ENCODE data around the gene GXYLT1.

GXYLT1 gene

GRCh38 chr12:42161529-42161928 is 16.9 kb upstream of the GXYLT1 start:
- TF ChIP-seq, protein P1, sequence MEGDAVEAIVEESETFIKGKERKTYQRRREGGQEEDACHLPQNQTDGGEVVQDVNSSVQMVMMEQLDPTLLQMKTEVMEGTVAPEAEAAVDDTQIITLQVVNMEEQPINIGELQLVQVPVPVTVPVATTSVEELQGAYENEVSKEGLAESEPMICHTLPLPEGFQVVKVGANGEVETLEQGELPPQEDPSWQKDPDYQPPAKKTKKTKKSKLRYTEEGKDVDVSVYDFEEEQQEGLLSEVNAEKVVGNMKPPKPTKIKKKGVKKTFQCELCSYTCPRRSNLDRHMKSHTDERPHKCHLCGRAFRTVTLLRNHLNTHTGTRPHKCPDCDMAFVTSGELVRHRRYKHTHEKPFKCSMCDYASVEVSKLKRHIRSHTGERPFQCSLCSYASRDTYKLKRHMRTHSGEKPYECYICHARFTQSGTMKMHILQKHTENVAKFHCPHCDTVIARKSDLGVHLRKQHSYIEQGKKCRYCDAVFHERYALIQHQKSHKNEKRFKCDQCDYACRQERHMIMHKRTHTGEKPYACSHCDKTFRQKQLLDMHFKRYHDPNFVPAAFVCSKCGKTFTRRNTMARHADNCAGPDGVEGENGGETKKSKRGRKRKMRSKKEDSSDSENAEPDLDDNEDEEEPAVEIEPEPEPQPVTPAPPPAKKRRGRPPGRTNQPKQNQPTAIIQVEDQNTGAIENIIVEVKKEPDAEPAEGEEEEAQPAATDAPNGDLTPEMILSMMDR (IDR thresholded peaks at IDR 0.05; ENCODE audit: low read depth, low read length): no peak
- Histone ChIP-seq H3K27me3 (ENCODE audit: insufficient read depth, low read depth, severe bottlenecking) (no peaks in the 10 kb centered on the region), H3K27ac (no peak overlapping the region), H3K9me3 (ENCODE audit: severe bottlenecking) (no peaks in the 10 kb centered on the region), H3K4me3 (ENCODE audit: low read depth, low read length) (no peak overlapping the region), H3K36me3 (peaks cover 15% of the 10 kb centered on the region)
- DNase-seq: no peak

DNA sequence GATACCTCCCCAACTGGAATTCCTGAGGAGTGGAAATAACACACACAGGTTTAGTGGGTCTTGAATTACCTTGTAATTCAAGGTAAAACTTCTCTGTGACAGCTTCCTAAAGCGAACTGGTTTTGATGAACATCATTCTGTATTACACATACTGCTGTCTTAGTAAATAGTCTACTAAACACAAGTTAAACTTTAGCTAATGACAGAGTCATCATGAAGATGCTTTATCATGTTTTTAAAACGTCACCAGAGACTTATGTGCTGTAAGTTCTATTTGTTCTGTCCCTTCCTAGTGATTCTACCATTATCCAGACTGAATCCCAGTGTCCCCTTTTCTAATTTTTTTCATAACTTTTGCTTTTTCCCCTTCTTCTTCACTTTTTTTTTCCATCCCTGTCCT is 11.6 kb upstream of the GXYLT1 start:
- Histone ChIP-seq H3K36me3 (peaks cover 12% of the 10 kb centered on the region), H3K27ac (no peak overlapping the region), H3K4me3 (ENCODE audit: low read depth, low read length) (no peak overlapping the region), H3K27me3 (ENCODE audit: insufficient read depth, low read depth, severe bottlenecking) (no peaks in the 10 kb centered on the region), H3K9me3 (ENCODE audit: severe bottlenecking) (no peaks in the 10 kb centered on the region)
- TF ChIP-seq, protein P1 (IDR thresholded peaks at IDR 0.05; ENCODE audit: low read depth, low read length): no peak
- no peak for DNase-seq

GRCh38 chr12:42145552-42146215 is 1.0 kb upstream of the GXYLT1 start:
- DNase-seq: no peak
- Histone ChIP-seq H3K27me3 (ENCODE audit: insufficient read depth, low read depth, severe bottlenecking) (no peaks in the 10 kb centered on the region), H3K4me3 (ENCODE audit: low read depth, low read length) (peak overlapping the region; percentile 80; the same call in 1 of the 2 replicates)

DNA sequence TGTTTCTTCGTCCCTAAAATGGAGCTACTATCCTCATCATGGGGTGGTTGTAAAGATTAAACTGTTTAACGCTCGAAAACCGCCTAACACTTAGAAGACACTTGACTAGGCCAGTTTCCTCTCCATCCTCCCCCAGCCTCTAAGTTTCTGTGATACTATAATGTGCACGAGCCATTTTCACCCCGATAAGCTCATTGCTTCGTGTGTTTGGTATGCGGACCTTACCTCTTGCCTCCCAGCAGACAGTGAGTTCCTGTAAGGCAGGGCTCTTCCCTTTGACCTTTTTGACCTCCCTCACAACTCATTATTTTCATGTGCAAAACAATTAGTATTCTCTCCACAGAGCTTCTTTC is 499 bp upstream of the GXYLT1 start:
- Histone ChIP-seq H3K9me3 (ENCODE audit: severe bottlenecking) (no peaks in the 10 kb centered on the region), H3K36me3 (no peaks in the 10 kb centered on the region), H3K27ac (peak overlapping the region; percentile 90), H3K4me3 (ENCODE audit: low read depth, low read length) (peak overlapping the region; percentile 80), H3K27me3 (ENCODE audit: insufficient read depth, low read depth, severe bottlenecking) (no peaks in the 10 kb centered on the region)
- TF ChIP-seq, protein P1 (IDR thresholded peaks at IDR 0.05; ENCODE audit: low read depth, low read length): no peak
- DNase-seq: no peak

More at GRCh38 chr12:42145552-42146215, 1.0 kb upstream of the GXYLT1 start:
- TF ChIP-seq, protein P1 (IDR thresholded peaks at IDR 0.05; ENCODE audit: low read depth, low read length): peak; percentile 39; the same call in 1 of the 2 replicates
- Histone ChIP-seq H3K9me3 (ENCODE audit: severe bottlenecking) (no peaks in the 10 kb centered on the region), H3K36me3 (no peaks in the 10 kb centered on the region), H3K27ac (no peak overlapping the region)

GRCh38 chr12:42144158-42144407 is 591 bp downstream of the GXYLT1 start:
- Histone ChIP-seq H3K27me3 (ENCODE audit: insufficient read depth, low read depth, severe bottlenecking) (no peaks in the 10 kb centered on the region), H3K4me3 (ENCODE audit: low read depth, low read length) (peak overlapping the region; percentile 80), H3K36me3 (no peaks in the 10 kb centered on the region), H3K9me3 (ENCODE audit: severe bottlenecking) (no peaks in the 10 kb centered on the region), H3K27ac (peak overlapping the region; percentile 90)
- DNase-seq: peak; percentile 23
- TF ChIP-seq, protein P1 (IDR thresholded peaks at IDR 0.05; ENCODE audit: low read depth, low read length): no peak
